NCI-H82 (cell line): ENCODE results near the gene MSH5.
A peak's percentile ranks its signal among the peaks of the same experiment; 100 is the strongest.
"Not testable (repeated sequence)": the region's sequence is repeated elsewhere in the genome, so short reads cannot be mapped to it uniquely, and the experiment has no call there.

Experiments used
- DNase-seq: peaks from one replicate; lab custom pipeline; 2025; lab: John Stamatoyannopoulos, UW

Gene MSH5

GRCh38 chr6:31778999-31779885, 39.4 kb downstream of the MSH5 start:
- DNase-seq = no peak

- DNase-seq = no peak
Measured at GRCh38 chr6:31779908-31780307, 40.1 kb downstream of the MSH5 start.

- DNase-seq = no peak
Measured at GRCh38 chr6:31780507-31781243, 40.9 kb downstream of the MSH5 start.

- DNase-seq = no peak
Measured at GRCh38 chr6:31781244-31782125, 41.7 kb downstream of the MSH5 start.

GRCh38 chr6:31782126-31782855, 42.5 kb downstream of the MSH5 start:
- DNase-seq = no peak

GRCh38 chr6:31784098-31784925, 44.5 kb downstream of the MSH5 start:
- DNase-seq = no peak

GRCh38 chr6:31785475-31785874, 45.7 kb downstream of the MSH5 start:
- DNase-seq = no peak

GRCh38 chr6:31791324-31792089, 51.7 kb downstream of the MSH5 start:
- peak; percentile 86 for DNase-seq

GRCh38 chr6:31792090-31792374, 52.2 kb downstream of the MSH5 start:
- DNase-seq = no peak

- no peak for DNase-seq
Measured at GRCh38 chr6:31792761-31793171, 53.0 kb downstream of the MSH5 start.

- not testable (repeated sequence) for DNase-seq
Measured at GRCh38 chr6:31793927-31794245, 54.1 kb downstream of the MSH5 start.

GRCh38 chr6:31794294-31794865, 54.6 kb downstream of the MSH5 start:
- peak; percentile 87 for DNase-seq

- DNase-seq = peak; percentile 65
Measured at GRCh38 chr6:31794866-31795615, 55.2 kb downstream of the MSH5 start.

GRCh38 chr6:31795616-31796298, 56.0 kb downstream of the MSH5 start, which contains the start of gene VARS1:
Gene VARS1, minus strand, starts transcription at chr6:31795752. Its CDS starts 535 bp downstream, at chr6:31795217.
- DNase-seq = peak; percentile 95

- no peak for DNase-seq
Measured at GRCh38 chr6:31796993-31797385, 57.2 kb downstream of the MSH5 start.

GRCh38 chr6:31797588-31797987, 57.8 kb downstream of the MSH5 start:
- no peak for DNase-seq

GRCh38 chr6:31799781-31800180, 60.0 kb downstream of the MSH5 start:
- no peak for DNase-seq
